Measurements from ENCODE around the gene ARRDC1.

DNA sequence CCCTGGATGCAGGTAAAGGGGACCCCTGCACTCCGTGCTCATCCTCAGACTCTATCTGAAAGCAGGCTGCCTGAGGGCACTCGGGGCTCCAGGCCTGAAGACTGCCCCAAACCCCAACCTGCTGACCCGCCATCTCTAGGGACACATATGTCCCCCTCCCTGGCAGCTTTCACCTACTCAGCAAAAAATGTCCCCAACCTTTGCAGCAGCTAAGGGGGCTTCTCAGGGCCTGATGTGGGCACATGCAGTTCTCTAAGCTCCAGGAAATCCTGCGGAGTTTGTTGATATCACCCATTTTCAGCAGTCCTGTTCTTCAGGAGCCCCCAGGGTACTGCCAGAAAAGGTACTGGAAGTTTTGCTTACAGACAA lies 24.5 kb upstream of the ARRDC1 start:
- no peak for TF ChIP-seq POLR2A (IDR thresholded peaks at IDR 0.05)
- TF ChIP-seq, protein P1, sequence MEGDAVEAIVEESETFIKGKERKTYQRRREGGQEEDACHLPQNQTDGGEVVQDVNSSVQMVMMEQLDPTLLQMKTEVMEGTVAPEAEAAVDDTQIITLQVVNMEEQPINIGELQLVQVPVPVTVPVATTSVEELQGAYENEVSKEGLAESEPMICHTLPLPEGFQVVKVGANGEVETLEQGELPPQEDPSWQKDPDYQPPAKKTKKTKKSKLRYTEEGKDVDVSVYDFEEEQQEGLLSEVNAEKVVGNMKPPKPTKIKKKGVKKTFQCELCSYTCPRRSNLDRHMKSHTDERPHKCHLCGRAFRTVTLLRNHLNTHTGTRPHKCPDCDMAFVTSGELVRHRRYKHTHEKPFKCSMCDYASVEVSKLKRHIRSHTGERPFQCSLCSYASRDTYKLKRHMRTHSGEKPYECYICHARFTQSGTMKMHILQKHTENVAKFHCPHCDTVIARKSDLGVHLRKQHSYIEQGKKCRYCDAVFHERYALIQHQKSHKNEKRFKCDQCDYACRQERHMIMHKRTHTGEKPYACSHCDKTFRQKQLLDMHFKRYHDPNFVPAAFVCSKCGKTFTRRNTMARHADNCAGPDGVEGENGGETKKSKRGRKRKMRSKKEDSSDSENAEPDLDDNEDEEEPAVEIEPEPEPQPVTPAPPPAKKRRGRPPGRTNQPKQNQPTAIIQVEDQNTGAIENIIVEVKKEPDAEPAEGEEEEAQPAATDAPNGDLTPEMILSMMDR (IDR thresholded peaks at IDR 0.05) = no peak
